Stimulated activated CD4-positive, alpha-beta T cell treated with anti-CD3 and anti-CD28 coated beads, Interleukin-1b, Interleukin-23, amount 100 ng/mL, for 1 hour (primary cell): ENCODE measurements around the gene HACD3.

Experiments
- DNase-seq, 2 donors: peaks; one replicate each; pipeline ENCODE4 v3.0.0-alpha.2; 2020; ENCODE audit warnings: low read depth in 2 of 2

Gene HACD3, protein sequence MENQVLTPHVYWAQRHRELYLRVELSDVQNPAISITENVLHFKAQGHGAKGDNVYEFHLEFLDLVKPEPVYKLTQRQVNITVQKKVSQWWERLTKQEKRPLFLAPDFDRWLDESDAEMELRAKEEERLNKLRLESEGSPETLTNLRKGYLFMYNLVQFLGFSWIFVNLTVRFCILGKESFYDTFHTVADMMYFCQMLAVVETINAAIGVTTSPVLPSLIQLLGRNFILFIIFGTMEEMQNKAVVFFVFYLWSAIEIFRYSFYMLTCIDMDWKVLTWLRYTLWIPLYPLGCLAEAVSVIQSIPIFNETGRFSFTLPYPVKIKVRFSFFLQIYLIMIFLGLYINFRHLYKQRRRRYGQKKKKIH

DNA sequence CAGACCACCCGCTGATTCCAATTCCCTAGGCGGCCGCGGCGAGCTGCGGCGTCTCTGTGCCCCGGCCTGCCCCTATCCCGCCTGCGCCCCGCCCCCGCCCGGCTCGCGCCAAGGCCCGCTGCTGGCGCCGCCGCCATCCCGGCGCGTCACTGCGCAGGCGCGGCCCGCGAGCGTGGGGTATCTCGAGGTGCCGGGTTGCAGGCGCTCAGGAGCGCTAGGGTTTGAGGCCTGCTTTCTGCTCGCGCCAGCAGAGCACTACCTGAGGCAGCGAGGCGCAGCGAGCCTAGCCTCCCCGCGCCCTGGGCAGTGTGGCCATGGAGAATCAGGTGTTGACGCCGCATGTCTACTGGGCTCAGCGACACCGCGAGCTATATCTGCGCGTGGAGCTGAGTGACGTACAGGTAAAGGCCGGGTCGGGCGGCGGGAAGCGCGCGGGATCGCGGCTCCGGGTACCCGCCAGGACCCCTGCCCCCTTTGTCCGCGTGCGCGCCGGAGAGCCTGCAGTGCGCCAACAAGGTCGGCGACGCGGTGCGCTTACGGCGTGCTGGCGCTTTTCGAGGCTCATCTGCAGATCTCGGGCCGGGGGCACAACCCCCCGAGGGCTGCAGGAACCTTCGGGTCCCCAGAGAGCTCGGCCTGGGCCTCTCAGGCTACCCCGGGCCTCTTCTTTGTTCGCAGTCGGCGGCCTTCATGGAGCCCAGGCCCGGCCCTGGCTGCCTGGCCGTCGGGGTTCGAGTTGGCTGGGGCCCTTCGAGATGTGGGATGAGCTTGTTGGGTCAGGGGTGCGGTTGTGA lies at the start of gene HACD3:
Gene HACD3, plus strand, starts transcription at position 146 of the 794 bp plus-strand sequence. Its CDS starts 169 bp downstream, at position 315.
- DNase-seq, result peak; percentile 77 to 93

DNA sequence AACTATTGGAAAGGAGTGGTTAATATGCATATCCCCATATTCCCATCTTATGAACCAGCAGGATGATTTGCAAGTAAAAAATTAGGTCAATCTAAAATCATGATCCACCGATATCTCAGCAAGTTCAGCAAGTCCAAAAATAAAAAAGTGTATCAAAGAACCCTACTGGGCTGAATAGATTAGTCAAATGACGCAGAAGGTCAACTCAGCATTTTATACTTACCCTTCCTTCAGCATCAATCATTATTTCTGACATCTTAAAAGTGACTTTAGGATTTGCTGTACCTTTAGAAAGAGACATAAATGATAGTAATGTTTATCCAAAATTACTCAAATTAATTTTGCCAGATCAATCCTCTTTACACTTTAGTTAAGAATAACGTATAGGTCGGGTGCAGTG lies 45.4 kb upstream of the HACD3 start:
- DNase-seq, result no peak

DNA sequence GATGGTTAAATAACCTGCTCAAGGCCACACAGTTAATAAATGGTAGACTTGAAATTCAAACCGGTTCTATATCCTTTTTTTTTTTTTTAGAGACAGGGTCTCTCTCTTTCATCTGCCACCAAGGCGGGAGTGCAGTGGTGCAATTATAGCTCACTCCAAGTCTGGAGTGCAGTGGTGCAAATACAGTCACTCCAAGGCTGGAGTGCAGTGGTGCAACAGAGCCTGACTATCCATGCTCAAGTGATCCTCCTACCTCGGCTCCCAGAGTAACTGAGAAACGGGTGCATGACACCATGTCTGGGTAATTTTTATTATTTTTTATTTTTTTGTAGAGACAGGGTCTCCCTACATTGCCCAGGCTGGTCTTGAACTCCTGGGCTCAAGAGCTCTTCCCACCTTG lies 36.2 kb upstream of the HACD3 start:
- DNase-seq, result no peak

DNA sequence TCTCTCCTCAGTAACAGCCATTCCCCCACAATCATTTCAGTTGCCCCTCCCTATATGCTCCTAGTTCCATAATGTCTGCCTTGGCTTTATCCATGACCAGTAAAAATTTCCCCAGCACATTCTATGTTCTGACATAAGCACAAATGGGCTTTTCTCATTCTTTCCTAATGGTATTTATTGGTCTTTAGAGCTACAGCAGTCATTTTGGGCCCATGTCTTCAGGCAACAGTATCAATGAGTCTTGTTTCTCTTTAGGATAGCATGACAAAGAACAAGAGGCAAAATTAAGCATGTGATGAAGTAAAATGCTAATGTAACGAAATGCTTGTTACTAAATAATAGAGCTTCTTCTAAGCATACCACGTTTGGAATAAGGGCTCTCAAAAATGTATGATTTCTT lies 20.9 kb upstream of the HACD3 start:
- DNase-seq, result no peak

DNA sequence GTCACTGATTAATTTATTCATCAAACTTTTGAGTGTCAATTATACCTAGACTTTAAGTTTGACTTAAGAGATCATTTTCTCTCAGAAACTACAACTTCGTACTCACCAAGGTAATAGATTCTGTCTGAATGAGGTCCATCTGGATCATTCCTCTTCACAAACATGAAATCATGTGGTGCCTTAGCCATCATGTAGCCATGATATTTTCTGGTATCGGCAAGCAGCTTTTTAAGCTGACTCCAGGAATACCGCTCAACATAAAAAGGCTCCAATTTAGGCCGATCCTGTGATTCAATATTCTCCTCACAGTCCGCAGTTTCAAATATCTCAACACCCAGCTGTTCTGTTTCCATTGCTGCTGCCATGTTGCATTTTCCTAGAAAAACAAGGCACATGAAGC lies 18.1 kb upstream of the HACD3 start:
- DNase-seq, result no peak

DNA sequence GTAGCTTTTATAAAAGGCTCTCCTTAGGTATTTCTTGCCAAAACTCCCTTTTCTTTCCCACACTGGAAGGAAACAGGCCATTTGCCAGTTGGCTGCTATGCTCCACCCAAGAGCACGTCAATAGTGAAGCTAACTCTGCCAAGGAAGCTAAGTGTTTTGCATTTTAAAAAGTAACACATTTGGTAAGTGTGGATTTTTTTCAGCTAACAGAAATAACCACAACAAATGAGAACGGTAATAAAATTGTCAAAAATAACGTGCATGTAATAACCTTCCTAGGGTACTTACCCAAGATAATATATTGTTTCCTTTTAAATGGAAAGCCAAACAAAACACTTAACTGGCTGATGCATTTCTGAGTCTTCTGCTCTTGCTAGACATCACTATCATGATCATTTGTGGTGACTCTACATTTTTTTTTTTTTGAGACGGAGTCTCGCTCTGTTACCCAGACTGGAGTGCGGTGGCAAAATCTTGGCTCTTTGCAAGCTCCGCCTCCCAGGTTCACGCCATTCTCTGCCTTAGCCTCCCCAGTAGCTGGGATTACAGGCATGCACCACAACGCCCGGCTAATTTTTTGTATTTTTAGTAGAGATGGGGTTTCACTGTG lies 17.4 kb upstream of the HACD3 start:
- no peak for DNase-seq

DNA sequence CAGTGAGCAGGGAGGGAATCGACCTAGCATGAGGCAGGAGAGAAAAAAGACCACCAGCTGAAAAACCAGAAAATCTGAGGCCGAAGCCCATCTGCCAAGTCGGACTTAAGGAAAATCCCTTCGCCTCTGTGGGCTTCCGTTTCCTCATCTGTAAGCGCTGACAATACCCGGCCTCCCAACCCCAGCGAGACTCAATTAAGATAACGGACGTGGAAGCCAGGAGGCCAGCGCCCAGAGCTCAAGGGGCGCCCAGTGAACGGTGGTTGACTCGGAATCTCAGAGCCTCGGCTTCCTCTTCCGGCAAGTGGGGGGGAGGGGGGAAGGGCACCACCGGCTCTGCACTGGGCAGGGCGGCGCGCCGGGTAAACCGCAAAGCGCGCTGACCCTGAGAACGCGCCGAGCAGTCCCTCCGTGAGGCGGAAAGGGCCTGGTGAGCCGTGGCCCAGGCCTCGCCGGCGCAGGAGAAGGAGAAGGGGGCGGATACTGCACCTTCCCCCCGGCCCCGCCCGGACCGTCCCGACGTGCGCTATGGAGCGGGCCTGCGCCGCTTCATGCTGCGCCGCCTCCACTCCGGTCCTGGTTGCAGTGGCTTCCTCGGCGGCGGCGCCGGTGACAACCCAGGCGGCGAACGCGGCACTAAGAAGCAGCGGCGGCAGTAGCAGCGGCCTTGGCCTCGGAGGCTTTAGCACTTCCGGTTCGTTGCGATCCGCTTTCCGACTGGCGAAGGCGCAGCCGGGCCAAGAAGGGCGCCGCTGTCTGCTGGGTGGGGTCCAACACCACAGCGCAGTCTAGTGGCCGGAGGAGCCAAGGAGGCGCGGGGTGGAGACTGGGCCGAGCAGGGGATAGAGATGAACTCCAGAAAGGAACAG lies 13.0 kb upstream of the HACD3 start, which contains the start of gene DPP8:
Gene DPP8, minus strand, starts transcription at position 693 of the 869 bp plus-strand sequence. CDS start 5,136 bp downstream, outside the sequence.
- DNase-seq, result peak; percentile 79 to 90

DNA sequence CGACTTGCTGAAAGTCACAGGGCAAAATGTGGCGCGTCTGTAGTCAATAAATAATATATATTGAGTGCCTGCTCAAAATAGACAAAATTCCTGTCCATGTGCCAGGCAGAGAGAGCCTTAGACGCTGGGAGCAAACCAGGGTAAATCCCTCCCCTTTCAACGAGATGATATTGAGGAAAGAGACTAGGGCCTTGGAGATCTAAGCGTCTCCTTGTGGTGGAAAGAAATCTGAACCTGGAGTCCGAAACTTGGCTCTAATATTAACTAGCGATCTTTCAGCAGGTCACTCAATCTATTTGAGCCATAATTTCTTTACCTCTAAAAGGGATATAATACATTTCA lies 12.4 kb upstream of the HACD3 start:
- no peak for DNase-seq

DNA sequence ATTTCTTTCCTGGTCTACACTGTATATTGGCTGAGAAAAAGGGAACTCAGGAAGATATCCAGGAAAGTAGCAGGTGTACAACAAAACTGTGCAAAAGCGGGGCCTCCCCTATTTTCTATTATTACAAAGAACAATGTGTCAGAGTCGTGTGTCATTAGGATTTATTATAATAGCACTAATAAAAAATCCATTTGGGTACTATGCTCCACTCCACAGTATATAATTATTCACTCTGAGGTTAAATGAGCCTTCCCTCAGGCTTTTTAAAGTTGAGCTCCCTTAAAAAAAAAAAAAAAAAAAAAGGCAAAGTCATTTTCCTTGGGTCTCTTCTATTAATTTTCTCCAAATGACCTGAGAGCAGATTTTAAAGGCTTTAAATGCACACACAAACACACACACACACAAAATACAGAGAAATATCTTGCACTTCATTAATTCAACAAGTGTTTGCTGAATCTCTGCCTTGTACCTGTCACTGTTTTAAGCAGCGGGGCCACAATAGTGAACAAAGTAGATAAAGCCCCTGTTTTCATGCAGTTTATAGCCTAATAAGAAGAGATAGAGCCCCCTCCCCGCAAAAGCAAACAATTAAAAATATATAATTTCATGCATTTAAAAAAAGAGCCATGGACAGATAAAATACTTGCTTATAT lies 11.5 kb upstream of the HACD3 start:
- DNase-seq, result no peak

DNA sequence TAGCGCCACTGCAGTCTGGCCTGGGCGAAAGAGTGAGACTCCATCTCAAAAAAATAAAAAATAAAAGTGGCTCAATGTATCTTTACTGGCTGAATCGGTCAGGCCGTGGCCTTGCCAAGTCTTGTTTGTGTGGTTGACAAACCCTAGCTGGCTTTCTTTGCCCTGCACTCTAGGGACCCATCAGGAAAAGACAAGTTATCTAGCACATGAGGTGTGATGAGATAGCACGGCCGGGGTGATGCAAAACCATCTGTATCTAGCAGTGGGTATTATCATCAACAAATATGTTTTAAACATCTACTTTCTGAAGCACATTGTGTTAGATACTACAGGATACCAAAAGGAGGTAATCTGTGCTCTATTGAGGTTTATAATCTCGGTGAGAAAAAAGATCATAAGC lies 8.9 kb upstream of the HACD3 start:
- DNase-seq, result no peak

DNA sequence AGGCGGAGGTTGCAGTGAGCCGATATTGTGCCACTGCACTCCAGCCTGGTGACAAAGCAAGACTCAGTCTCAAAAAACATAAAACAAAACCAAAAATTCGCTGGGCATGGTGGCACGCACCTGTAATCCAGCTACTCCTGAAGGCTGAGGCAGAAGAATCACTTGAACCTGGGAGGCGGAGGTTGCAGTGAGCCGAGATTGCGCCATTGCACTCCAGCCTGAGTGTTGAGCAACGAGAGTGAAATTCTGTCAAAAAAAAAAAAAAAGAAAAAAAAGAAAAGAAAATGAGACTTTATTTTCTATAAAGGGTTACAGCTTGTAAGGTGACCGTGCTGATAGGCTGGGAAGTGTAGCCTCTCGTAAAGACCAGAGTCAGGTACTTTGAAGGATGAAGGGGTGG lies 6.0 kb upstream of the HACD3 start:
- DNase-seq, result no peak

DNA sequence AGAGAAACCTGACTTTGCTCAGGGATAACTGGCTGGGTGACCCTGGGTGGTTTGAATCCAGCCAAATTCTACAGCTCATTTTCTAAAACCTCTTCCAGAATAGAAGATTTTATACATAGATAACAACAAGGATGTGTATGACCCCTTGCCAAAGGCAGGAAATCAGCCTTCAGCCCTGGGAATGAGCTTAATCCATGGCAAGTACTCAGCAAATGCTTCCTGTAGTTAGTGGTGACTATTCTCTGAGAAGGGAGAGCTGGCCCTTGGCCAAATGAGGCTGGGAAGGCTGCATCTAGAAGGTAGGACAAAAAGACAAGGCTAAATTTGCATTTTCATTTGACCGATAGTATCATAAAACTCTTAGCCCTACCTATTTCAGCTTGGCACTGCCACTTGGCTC lies 4.6 kb upstream of the HACD3 start:
- no peak for DNase-seq

DNA sequence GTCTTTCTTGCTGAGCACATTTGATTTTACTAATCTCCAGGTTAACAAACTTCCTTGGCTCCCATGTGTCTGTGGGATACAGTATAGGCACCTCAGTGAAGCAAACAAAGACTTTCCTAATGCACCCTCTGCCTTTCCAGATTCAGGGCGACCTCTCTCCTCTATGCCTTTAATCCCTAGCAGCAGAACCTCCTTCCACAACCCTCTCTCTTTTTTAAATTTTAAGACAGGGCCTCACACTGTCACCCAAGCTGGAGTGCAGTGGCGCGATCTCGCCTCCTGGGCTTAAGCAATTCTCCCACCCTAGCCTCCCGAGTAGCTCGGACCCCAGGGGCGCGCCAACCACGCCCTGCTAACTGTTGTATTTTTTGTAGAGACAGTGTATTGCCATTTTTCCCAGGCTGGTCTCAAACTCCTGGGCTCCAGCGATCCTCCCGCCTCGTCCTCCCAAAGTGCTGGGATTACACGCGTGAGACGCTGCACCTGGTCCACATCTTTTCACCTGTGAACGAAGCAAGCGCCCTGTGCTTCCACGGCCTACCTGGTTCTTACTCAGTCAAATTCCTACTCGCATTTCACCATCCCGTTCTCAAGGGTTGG lies 1.7 kb upstream of the HACD3 start:
- no peak for DNase-seq

DNA sequence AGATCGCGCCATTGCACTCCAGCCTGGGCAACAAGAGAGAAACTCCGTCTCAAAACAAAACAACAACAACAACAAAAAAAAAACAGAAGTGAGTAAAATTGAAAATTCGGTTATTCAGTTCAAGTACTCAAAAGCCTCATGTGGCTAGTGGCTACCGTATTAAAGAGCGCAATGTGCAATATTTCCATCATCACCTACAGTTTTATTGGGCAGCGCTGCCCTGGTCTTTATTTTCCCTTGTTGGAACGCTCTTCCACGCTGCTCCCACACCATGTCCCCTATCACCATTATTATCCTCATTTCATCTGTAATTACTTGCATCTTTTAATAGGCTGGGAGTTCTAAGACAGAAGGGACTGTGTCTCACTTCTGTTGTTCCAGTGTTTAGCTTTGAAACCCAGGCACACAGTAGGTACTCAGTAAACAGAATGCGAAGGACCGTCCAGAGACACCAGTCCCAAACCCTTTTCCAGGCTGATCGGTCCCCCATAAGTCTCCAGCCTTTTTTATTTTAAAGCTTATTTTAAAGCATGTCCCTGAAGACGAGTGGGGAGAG lies 423 bp upstream of the HACD3 start:
- DNase-seq, result no peak

DNA sequence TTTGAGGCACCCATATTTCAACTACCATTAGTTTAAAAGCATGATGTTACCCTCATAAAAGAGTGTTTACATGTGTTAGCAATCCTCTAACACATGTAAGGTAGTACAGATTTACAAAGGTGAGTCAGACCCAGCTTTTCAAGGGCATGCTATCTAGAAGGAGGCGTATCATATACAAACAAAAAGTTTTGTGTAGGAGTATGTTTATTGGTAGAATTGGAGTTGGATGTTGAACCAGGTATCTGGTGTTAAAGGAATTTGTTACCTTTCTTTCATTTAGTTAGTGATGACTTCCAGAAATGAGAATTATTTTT lies 2.4 kb downstream of the HACD3 start:
- no peak for DNase-seq

DNA sequence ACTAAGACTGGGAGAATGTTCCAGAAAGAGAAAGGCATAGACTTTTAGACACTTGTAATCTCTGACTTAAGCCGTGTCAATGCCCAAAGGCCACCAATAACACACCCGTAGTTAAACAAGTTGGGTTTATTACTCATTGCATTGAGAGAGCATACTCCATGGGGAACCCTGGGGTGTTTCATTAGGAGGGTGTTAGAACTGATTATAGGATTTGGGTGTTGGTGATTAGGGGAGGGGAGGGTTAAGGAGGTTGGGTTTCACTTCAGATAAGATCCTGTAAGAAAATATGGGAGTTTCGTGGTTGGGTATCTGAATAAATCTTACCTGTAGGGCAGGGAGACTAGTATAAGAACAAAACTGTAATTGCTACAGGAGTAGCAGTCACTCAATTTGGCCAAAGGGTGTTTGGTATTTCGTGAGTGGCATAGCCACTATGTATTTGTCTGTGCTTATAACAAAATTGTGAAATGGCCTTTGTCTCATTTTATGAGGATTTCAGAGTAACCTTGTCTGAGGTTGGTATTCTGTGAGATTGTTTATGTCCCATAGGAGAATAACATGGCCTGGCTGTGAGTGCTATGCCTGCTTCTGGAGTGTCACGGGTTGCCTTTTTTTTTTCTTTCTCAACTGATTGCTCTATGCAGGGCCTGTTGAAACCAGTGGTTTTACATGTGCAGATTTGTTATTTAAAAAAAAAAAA lies 2.9 kb downstream of the HACD3 start:
- no peak for DNase-seq

DNA sequence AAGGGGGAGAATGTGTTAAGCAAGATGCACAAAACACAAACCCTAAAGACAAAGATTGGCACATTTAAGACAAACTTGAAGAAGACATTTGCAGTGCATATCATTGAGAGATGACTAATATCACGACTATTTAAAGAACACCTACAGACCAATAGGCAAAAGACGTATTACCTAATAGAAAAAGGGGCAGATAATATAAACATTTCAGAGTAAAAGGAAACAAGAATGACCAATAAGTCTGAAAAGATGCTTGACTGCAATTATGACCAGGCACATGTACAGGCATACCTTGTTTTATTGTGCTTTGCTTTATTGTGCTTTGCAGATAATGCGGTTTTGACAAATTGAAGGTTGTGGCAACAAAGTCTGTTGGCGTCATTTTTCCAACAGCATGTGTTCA lies 4.9 kb downstream of the HACD3 start:
- DNase-seq, result no peak

DNA sequence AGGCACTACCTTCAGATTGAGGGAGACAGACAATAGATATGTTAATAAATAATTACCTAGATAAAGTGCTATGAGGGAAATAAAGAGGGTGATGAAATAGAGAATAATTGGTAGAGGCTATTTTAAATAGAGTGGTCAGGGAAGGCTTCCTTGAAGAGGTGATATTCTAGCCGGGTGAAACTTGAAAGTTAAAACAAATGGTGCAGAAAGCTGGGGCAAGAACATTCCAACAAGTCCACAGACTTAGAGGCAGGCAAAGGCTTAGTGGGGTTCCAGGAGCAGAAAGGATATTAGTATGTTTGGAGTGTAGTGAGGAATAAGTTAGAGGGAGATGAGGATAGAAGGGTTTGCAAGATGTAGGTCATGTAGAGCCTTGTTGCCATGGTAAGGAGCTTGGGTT lies 10.1 kb downstream of the HACD3 start:
- DNase-seq, result no peak

DNA sequence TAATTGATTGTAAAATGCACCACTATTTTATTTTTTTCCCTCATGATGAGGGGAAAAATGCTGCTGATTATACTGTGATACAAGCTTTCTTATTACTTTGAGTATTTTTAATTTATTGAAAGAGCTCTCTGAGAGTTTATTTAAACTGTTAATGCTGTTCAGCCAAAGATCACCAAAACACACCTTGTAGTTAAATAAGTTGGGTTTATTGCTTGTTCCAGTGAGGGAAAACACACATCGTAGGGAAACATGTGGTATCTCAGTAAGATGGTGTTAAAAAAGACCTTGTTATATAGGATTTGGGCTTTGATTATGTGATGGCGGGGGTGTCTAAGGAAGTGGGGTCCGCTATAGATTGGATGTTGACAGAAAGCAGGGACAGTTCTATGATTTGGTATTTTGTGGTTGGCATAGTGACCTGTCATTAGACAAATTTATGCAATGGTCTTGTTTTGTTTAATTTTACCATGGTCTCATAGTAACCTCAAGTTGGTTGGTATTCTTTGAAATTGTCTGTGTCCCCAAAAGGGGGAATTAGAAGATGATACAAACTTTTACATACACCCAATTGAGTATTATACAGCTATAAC lies 11.1 kb downstream of the HACD3 start:
- DNase-seq, result no peak

DNA sequence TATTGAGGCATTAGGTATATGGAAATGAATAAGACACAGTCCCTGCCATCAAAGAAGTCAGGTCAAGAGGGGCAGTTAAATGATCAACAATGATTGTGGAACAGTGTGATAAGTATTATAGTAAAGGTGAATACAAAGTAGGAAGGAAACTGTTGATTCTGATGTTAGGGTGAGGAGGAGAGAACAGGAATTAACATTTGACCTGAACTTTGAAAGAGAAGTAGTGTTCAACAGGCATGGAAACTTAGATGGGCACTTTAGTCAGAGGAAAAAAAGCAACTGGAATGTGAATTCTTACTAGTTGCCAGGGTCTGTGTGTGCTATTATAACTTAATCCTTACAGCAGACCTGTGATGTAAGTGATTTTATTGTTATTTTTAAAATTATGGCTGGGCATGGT lies 17.6 kb downstream of the HACD3 start:
- no peak for DNase-seq
